HEK293 (cell line): Measurements from ENCODE around the gene ZFPL1.

Source experiments
- CTCF ChIP-seq: fragments of 450-650 bp; formaldehyde crosslinking; IDR thresholded peaks from 2 replicates; pipeline ENCODE4 v1.5.1; 2016; ENCODE audit warnings: missing biosample characterization, missing genetic modification characterization
- ELK4 ChIP-seq: IDR thresholded peaks from 2 replicates; pipeline ENCODE4 v1.6.1; 2011; ENCODE audit warnings: mild to moderate bottlenecking, low read depth, low read length, borderline replicate concordance
- KLF7 ChIP-seq: fragments of 450-650 bp; formaldehyde crosslinking; IDR thresholded peaks from 2 replicates; pipeline ENCODE4 v1.5.1; 2016; ENCODE audit warnings: missing biosample characterization, missing genetic modification characterization, borderline replicate concordance
- TSHZ1 ChIP-seq: fragments of 450-650 bp; formaldehyde crosslinking; IDR thresholded peaks from 2 replicates; pipeline ENCODE4 v1.5.1; 2016; ENCODE audit warnings: missing biosample characterization, missing genetic modification characterization, borderline replicate concordance
- ZNF132 ChIP-seq: fragments of 450-650 bp; formaldehyde crosslinking; IDR thresholded peaks from 2 replicates; pipeline ENCODE4 v1.5.1; 2017; ENCODE audit warnings: missing biosample characterization, missing genetic modification characterization, borderline replicate concordance
- ZNF274 ChIP-seq, 2 experiments: fragments of 200-500 bp in 1 of 2; fragments of 450-650 bp in 1 of 2; sonication (Bioruptor generic) in 1 of 2; formaldehyde crosslinking in 1 of 2; IDR thresholded peaks; 2 replicates each; pipeline versions ENCODE4 v1.5.1 to v1.6.1; 2014 to 2016; ENCODE audit warnings: borderline replicate concordance in 1 of 2, inconsistent platforms in 1 of 2, low read length in 1 of 2, missing biosample characterization in 1 of 2, missing genetic modification characterization in 1 of 2
- ZNF549 ChIP-seq: fragments of 450-650 bp; IDR thresholded peaks from 2 replicates; pipeline ENCODE4 v1.5.1; 2018; ENCODE audit warnings: missing biosample characterization, missing genetic modification characterization, mild to moderate bottlenecking, inconsistent platforms, moderate library complexity

GRCh38 chr11:65118097-65118837, 34.2 kb downstream of the ZFPL1 start:
- TF ChIP-seq TSHZ1 (tag by site-specific recombination) (no peak), ZNF274 (IDR thresholded peaks at IDR 0.05; ENCODE audit: low read length) (no peak), ZNF274 (tag by site-specific recombination; IDR thresholded peaks at IDR 0.05; ENCODE audit: borderline replicate concordance) (no peak), ELK4 (no peak), CTCF (0 out of 2 replicates have a peak, but pooled peaks have one; percentile 2), KLF7 (tag by site-specific recombination) (no peak), ZNF549 (tag by site-specific recombination) (no peak), ZNF132 (tag by site-specific recombination) (no peak)
